ENCODE results near the gene CAPRIN1. TPM values are rescaled to one million over a fixed set of nuclear protein-coding genes. Genes with fewer than 3 reads are reported as not detected.

The CAPRIN1 gene
- total and polyA plus RNA-seq, 10 of the 15 experiments (the other 5 are each of a cell fraction or from before 2014, with no cell fraction given), result 50.4 to 228 (median 191) TPM

DNA sequence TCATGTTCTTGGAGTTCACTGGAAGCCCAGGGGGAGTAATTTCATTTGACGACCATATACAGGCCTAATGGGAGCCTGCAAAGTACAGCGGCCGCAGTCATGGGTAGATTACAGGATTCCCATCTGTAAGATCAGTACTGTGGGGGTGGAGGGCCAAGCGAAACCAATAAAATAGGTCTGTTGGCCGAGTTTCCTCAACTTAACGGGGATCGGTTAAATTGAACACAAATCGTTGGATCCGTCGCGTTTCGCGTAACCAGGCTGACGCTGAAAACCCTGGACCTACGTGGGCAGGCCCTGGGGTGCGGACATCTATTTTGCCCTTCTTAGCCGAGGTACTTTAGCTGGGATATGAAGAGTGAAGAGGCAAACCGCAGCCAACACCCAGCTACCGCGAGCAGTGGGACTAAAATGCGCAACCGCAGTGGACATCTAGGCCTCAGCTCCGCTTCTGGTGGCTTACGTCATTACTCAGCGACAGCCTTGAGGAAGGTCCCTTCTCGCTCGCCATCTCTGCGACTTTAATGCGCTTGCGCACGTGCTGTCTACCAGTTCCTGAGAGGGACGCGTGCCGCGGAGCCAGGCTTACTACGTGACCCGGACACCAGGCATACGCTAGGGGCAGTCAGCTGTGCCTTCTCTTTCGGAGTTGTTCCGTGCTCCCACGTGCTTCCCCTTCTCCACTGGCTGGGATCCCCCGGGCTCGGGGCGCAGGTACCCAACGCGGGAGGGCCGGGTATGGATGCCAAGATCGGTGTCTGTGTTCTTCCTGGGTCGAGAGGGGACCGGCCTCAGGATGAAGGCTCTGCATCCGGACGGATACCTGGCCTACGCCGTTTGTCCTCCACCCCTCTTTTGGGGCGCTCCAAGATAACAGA, 53.8 kb downstream of the CAPRIN1 start, which contains the start of gene NAT10 (continued):
- TF ChIP-seq, protein P1, sequence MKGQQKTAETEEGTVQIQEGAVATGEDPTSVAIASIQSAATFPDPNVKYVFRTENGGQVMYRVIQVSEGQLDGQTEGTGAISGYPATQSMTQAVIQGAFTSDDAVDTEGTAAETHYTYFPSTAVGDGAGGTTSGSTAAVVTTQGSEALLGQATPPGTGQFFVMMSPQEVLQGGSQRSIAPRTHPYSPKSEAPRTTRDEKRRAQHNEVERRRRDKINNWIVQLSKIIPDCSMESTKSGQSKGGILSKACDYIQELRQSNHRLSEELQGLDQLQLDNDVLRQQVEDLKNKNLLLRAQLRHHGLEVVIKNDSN (IDR thresholded peaks at IDR 0.05; ENCODE audit: borderline replicate concordance, extremely low read length, insufficient read depth, low read depth, low read length), result peak; percentile 74
- TF ChIP-seq MTA2 (IDR thresholded peaks at IDR 0.05; ENCODE audit: low read depth) (no peak), HDGF (IDR thresholded peaks at IDR 0.05) (0 out of 2 replicates have a peak, but pooled peaks have one; percentile 47), TAF1 (IDR thresholded peaks at IDR 0.05; ENCODE audit: borderline replicate concordance, low read depth, low read length) (peak; percentile 87), MTA3 (IDR thresholded peaks at IDR 0.05; ENCODE audit: borderline replicate concordance, low read length) (peak; percentile 98; the same call in 1 of the 2 replicates), WRNIP1 (IDR thresholded peaks at IDR 0.05; ENCODE audit: borderline replicate concordance, low read depth, low read length) (peak; percentile 86; the same call in 1 of the 2 replicates), EED (IDR thresholded peaks at IDR 0.05; ENCODE audit: low read depth) (no peak; the same call in 1 of the 2 replicates), IKZF1 (conservative IDR thresholded peaks at IDR 0.05) (peak; percentile 92), RELA (IDR thresholded peaks at IDR 0.05; ENCODE audit: borderline replicate concordance, partially characterized antibody) (peak; percentile 63), NFIC (IDR thresholded peaks at IDR 0.05; ENCODE audit: low read depth, low read length) (peak; percentile 48; the same call in 1 of the 2 replicates), ETV6 (conservative IDR thresholded peaks at IDR 0.05 in 1 of 2, IDR thresholded peaks at IDR 0.05 in 1 of 2; ENCODE audit: borderline replicate concordance in 1 of 2, low read depth in 1 of 2) (no peak), NR2F1 (conservative IDR thresholded peaks at IDR 0.05) (0 out of 2 replicates have a peak, but pooled peaks have one; percentile 22), GABPA (IDR thresholded peaks at IDR 0.05; ENCODE audit: low read depth) (no peak; the same call in 1 of the 2 replicates)
- TF ChIP-seq, protein P2, sequence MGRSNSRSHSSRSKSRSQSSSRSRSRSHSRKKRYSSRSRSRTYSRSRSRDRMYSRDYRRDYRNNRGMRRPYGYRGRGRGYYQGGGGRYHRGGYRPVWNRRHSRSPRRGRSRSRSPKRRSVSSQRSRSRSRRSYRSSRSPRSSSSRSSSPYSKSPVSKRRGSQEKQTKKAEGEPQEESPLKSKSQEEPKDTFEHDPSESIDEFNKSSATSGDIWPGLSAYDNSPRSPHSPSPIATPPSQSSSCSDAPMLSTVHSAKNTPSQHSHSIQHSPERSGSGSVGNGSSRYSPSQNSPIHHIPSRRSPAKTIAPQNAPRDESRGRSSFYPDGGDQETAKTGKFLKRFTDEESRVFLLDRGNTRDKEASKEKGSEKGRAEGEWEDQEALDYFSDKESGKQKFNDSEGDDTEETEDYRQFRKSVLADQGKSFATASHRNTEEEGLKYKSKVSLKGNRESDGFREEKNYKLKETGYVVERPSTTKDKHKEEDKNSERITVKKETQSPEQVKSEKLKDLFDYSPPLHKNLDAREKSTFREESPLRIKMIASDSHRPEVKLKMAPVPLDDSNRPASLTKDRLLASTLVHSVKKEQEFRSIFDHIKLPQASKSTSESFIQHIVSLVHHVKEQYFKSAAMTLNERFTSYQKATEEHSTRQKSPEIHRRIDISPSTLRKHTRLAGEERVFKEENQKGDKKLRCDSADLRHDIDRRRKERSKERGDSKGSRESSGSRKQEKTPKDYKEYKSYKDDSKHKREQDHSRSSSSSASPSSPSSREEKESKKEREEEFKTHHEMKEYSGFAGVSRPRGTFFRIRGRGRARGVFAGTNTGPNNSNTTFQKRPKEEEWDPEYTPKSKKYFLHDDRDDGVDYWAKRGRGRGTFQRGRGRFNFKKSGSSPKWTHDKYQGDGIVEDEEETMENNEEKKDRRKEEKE (IDR thresholded peaks at IDR 0.05), result no peak
- TF ChIP-seq, protein P3, sequence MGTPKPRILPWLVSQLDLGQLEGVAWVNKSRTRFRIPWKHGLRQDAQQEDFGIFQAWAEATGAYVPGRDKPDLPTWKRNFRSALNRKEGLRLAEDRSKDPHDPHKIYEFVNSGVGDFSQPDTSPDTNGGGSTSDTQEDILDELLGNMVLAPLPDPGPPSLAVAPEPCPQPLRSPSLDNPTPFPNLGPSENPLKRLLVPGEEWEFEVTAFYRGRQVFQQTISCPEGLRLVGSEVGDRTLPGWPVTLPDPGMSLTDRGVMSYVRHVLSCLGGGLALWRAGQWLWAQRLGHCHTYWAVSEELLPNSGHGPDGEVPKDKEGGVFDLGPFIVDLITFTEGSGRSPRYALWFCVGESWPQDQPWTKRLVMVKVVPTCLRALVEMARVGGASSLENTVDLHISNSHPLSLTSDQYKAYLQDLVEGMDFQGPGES (IDR thresholded peaks at IDR 0.05), result no peak
- TF ChIP-seq, protein P4, sequence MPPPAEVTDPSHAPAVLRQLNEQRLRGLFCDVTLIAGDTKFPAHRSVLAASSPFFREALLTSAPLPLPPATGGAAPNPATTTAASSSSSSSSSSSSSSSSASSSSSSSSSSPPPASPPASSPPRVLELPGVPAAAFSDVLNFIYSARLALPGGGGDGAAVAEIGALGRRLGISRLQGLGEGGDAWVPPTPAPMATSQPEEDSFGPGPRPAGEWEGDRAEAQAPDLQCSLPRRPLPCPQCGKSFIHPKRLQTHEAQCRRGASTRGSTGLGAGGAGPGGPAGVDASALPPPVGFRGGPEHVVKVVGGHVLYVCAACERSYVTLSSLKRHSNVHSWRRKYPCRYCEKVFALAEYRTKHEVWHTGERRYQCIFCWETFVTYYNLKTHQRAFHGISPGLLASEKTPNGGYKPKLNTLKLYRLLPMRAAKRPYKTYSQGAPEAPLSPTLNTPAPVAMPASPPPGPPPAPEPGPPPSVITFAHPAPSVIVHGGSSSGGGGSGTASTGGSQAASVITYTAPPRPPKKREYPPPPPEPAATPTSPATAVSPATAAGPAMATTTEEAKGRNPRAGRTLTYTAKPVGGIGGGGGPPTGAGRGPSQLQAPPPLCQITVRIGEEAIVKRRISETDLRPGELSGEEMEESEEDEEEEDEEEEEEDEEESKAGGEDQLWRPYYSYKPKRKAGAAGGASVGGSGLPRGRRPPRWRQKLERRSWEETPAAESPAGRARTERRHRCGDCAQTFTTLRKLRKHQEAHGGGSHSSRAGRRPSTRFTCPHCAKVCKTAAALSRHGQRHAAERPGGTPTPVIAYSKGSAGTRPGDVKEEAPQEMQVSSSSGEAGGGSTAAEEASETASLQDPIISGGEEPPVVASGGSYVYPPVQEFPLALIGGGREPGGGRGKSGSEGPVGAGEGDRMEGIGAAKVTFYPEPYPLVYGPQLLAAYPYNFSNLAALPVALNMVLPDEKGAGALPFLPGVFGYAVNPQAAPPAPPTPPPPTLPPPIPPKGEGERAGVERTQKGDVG (CRISPR knock-in tag; IDR thresholded peaks at IDR 0.05), result no peak
- TF ChIP-seq, protein P5, sequence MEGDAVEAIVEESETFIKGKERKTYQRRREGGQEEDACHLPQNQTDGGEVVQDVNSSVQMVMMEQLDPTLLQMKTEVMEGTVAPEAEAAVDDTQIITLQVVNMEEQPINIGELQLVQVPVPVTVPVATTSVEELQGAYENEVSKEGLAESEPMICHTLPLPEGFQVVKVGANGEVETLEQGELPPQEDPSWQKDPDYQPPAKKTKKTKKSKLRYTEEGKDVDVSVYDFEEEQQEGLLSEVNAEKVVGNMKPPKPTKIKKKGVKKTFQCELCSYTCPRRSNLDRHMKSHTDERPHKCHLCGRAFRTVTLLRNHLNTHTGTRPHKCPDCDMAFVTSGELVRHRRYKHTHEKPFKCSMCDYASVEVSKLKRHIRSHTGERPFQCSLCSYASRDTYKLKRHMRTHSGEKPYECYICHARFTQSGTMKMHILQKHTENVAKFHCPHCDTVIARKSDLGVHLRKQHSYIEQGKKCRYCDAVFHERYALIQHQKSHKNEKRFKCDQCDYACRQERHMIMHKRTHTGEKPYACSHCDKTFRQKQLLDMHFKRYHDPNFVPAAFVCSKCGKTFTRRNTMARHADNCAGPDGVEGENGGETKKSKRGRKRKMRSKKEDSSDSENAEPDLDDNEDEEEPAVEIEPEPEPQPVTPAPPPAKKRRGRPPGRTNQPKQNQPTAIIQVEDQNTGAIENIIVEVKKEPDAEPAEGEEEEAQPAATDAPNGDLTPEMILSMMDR (IDR thresholded peaks at IDR 0.05 in 2 of 3, conservative IDR thresholded peaks at IDR 0.05 in 1 of 3; ENCODE audit: control insufficient read depth in 2 of 3, extremely low read depth in 1 of 3, insufficient read depth in 1 of 3, low read depth in 3 of 3, low read length in 3 of 3), result 0 out of 6 replicates have a peak, but pooled peaks of 1 of the 3 experiments have one; percentile 17

Data from GM12878 (cell line).